Activated T-helper 9 cell treated with anti-CD3 and anti-CD28 coated beads, Interleukin-2, amount 50 U/mL, for 16 hours (primary cell): ENCODE data around the gene XG.
"Not testable (repeated sequence)": the region's sequence is repeated elsewhere in the genome, so short reads cannot be mapped to it uniquely, and the experiment has no call there.

Experiments used
- DNase-seq: peaks from one replicate; pipeline ENCODE4 v3.0.0-alpha.2; 2020; ENCODE audit warnings: low read depth

XG gene

DNA sequence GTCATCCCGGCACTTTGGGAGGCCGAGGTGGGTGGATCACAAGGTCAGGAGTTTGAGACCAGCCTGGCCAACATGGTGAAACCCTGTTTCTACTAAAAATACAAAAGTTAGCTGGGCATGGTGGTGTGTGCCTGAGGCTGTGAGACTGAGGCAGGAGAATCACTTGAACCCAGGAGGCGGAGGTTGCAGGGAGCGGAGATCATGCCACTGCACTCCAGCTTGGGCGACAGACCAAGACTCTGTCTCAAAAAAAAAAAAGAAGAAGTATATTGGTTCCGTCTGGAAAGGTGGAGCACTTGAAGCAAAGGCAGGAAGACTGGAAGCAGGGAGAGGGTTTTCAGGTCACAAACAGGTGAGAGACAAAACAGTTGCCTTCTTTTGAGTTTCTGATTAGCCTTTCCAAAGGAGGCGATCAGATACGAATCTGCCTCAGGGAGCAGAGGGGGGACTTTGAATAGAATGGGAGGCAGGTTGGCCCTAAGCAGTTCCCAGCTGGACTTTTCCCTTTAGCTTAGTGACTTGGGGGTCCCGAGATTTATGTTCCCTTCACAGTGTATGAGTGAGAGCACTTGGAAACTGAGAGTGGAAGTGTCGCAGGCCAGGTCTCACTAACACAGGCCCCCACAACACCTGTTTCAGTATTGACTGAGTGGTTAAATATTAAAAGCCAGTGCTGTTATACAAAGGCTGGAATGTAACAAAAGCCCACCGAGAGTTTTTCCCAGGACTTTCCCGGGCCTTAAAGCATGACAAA lies 28.8 kb downstream of the XG start:
- DNase-seq, result not testable (repeated sequence)

DNA sequence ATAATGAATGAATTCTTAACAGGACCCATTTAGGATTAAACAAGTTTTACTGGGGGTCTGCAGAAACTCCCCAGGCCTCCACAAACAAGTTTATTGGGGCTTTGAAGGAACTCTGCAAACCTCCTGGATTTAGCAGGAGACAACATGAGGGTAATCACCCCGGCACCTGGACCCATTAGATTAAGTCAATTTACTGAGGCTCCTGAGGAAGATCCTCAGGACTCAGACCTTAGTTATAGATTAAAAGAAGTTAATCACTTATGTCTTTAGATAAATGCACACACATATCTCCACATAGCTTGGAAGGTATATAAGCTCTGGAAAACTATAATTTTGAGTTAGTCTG lies 29.4 kb downstream of the XG start:
- DNase-seq, result no peak

DNA sequence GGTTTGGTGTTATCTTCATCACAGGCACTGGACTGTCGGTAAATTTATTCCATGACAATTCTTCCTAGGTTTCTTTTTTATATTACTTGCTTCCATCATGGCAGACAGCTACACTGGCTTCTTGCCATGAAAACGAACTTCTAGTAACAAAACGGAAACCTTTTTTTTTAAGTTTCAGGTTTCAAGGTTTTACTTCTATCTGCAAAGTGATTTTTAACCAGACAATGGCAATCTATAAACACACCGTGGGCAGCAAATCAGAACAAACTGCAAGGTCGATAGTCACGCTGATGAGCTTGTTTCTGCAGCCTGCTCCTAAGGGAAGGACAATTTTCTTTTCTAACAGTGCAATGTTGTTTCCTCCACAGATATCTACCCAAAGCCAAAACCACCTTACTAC lies 29.9 kb downstream of the XG start:
- DNase-seq, result no peak

DNA sequence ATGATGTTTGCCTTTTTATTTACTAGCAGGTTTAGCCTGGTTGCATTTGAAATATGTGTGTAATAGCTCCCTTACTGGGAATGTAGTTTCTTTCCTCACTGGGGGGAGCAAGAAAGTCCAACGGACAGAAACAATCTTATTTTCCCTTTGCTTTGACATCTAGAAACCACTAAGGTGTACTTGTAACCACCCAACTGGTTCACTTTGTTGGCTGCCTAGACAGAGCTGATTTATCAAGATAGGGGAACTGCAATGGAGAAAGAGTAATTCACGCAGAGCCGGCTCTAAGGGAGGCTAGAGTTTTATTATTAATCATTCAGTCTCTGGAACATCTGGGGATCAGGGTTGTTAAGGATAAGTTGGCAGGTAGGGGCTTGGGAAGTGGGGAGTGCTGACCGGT lies 30.3 kb downstream of the XG start:
- DNase-seq, result no peak

DNA sequence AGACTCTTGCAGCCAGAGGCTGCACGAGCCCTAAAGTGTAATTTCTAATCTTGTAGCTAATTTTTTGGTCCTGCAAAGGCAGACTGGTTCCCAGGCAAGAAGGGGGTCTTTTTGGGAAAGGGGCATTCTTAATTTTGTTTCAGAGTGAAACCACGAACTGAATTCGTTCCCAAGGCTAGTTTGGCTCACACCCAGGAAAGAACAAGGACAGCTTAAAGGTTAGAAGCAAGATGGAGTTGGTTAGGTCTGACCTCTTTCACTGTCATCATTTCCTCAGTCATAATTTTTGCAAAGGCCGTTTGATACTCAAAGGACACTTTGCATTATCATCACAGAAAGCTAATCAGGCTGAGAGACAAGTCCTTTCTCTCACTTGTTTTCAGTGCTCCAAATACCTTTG lies 30.9 kb downstream of the XG start:
- no peak for DNase-seq

GRCh38 chrX:2784026-2784425 lies 32.2 kb downstream of the XG start:
- DNase-seq, result no peak

DNA sequence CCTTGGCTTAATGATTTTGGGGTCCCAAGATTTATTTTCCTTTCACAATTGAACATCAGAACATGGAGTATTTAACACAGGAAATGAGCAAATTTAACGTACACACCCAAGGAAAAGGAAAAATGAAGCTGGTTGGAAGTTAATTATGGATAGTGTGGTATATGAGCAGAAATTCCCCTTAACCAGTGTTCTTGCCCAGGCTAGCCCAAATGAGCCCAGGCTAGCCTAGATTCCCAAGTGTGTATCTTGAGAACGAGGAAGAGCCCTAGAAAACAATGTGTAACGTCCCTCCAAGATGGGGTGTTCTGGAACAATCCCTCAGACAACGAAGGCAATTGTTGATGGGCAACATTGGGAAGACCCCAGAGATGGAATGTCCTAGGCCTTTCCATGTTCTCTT lies 33.7 kb downstream of the XG start:
- no peak for DNase-seq

DNA sequence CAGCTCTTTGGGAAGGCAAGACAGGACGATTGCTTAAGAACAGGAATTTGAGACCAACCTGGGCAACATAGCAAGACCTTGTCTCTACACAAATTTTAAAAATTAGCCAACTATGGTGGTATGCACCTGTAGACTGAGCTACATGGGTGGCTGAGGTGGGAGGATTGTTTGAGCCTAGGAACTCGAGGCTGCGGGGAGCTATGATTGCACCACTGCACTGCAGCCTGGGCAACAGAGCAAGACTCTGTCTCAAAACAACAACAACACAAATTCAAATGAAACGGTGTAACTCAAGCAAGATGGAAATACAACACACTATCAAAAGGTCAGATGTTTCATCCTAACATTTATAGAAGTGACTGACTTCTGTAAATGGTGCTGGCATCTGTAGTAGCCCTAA lies 37.1 kb downstream of the XG start:
- DNase-seq, result no peak

GRCh38 chrX:2789569-2789968 lies 37.7 kb downstream of the XG start:
- DNase-seq, result no peak

DNA sequence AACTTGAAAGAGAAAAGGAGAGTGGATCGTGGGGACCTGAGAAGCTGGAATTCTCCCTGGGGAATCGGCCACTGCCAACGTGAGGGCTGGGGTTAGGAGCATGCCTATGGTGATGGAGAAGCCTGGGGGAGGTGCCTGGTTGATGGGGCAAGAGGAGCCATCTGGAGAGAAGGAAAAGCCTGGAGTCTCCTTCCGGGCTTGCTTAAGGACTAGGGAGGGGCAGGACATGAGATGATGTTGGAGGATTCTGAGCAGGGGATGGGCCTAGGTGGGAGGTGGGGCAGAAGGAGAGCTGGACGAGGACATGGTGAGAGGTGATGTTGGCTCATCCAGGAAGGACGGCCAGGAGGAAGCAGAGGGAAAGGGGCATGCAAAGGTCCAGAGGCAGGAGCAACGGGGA lies 41.9 kb downstream of the XG start:
- no peak for DNase-seq

GRCh38 chrX:2794336-2794735 lies 42.5 kb downstream of the XG start:
- DNase-seq, result no peak

- DNase-seq, result not testable (repeated sequence)
These were observed 45.0 kb downstream of the XG start for GRCh38 chrX:2796808-2797207.

GRCh38 chrX:2799369-2799768 lies 47.5 kb downstream of the XG start:
- no peak for DNase-seq

GRCh38 chrX:2799980-2800379 lies 48.1 kb downstream of the XG start:
- DNase-seq, result not testable (repeated sequence)

DNA sequence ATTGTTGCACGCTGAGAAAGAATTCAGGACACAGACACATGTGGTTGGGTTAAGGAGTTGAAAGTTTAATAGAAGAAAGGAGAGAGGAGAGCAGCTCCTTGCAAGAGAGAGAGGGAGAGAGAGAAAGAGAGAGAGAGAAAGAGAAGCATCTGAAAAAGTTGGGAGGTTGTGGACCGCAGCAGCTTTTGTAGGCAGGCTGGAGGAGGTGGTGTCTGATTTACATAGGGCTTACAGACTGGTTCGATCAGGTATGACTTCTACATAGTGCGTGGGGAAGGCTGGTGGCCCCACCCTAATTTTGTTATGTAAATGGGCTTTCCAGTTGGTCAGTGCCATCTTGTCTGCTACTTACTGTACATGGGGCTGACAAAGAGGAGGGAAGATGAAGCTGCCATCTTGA lies 49.4 kb downstream of the XG start:
- DNase-seq, result no peak

GRCh38 chrX:2802376-2803090 lies 50.7 kb downstream of the XG start:
- DNase-seq, result not testable (repeated sequence)

DNA sequence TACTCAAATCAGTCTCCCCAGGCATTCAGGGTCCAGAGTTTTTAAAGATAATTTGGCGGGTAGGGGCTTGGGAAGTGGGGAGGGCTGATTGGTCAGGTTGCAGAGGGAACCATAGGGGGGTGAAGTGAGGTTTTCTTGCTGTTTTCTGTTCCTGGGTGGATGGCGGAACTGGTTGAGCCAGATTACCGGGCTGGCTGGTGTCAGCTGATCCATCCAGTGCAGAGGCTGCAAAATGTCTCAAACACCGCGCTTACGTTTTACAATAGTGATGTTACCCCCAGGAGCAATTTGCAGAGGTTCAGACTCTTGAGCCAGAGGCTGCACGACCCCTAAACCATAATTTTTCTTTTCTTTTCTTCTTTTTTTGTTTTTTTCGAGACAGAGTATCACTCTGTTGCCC lies 51.6 kb downstream of the XG start:
- DNase-seq, result not testable (repeated sequence)

- DNase-seq, result not testable (repeated sequence)
These were observed 52.4 kb downstream of the XG start for GRCh38 chrX:2804106-2804843.

DNA sequence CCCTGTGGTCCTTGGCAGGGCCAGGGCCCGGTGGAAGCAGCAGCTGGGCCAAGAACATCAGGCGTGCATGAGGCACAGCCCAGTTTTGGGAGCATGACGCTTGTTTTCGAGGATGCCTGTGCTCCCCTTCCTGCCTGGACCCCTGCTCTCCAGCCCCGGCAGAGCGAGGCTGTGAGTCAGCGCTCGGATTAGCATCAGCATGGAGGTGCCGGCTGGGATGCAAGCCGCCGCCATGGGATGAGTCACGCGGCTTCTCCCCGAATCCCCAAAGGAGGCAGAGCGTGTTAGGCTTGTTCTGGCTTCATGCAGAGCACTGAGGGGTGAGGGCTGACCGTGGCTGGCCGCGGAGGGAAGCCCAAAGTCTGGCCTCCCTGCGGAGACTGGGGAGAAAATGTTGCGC lies 53.0 kb downstream of the XG start:
- not testable (repeated sequence) for DNase-seq

DNA sequence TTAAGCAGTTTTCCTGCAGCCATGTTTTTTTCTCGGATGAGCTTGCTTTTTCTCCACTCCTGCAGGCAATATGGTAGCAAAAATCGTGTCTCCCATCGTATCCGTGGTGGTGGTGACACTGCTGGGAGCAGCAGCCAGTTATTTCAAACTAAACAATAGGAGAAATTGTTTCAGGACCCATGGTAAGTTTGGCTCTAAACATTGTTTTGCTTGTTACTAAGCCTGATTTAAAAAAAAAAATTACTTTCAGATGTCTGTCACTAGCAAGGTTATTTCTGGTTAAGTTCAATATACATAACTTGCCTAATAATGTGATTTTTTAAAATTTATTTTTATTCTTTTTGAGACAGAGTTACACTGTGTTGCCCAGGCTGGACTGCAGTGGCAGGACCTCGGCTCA lies 59.4 kb downstream of the XG start:
- DNase-seq, result no peak

- DNase-seq, result peak; percentile 19
These were observed 60.5 kb downstream of the XG start for GRCh38 chrX:2812161-2812907.

- no peak for DNase-seq
These were observed 65.2 kb downstream of the XG start for GRCh38 chrX:2817036-2817435.
